ENCODE data around the gene DICER1. TPM values are rescaled to one million over a fixed set of nuclear protein-coding genes. Genes with fewer than 3 reads are reported as not detected.

The DICER1 gene
- total RNA-seq, 1 donor from 2014 or later: 78.3 TPM

GRCh38 chr14:95041477-95042020 lies 115.8 kb downstream of the DICER1 start:
- DNase-seq (ENCODE audit: low spot score): peak; percentile 35

- peak; percentile 67 for DNase-seq (ENCODE audit: low spot score)
Observed at GRCh38 chr14:95040708-95041476, 116.4 kb downstream of the DICER1 start.

GRCh38 chr14:95039993-95040348 lies 117.4 kb downstream of the DICER1 start:
- DNase-seq (ENCODE audit: low spot score): peak; percentile 67

GRCh38 chr14:95039259-95039992 lies 117.9 kb downstream of the DICER1 start:
- DNase-seq (ENCODE audit: low spot score): peak; percentile 62

GRCh38 chr14:95038521-95039250 lies 118.6 kb downstream of the DICER1 start:
- peak; percentile 65 for DNase-seq (ENCODE audit: low spot score)

GRCh38 chr14:95037273-95037672 lies 120.1 kb downstream of the DICER1 start:
- DNase-seq (ENCODE audit: low spot score): peak; percentile 45

Small RNA genes lying within 50 kb of the gene (microRNA-seq; reads per million reads assigned to microRNA genes)
- not detected for gene MIR3173 (ENCODE audit: borderline number of aligned reads)

Other genes with a start within 250 kb of the DICER1 start
- gene CLMN, start 162.4 kb upstream of the DICER1 start, total RNA-seq: 47.4 TPM